ENCODE measurements around the gene BIRC6.
A peak's percentile ranks its signal among the peaks of the same experiment; 100 is the strongest.
"Not testable (repeated sequence)": the region's sequence is repeated elsewhere in the genome, so short reads cannot be mapped to it uniquely, and the experiment has no call there.

The BIRC6 gene

DNA sequence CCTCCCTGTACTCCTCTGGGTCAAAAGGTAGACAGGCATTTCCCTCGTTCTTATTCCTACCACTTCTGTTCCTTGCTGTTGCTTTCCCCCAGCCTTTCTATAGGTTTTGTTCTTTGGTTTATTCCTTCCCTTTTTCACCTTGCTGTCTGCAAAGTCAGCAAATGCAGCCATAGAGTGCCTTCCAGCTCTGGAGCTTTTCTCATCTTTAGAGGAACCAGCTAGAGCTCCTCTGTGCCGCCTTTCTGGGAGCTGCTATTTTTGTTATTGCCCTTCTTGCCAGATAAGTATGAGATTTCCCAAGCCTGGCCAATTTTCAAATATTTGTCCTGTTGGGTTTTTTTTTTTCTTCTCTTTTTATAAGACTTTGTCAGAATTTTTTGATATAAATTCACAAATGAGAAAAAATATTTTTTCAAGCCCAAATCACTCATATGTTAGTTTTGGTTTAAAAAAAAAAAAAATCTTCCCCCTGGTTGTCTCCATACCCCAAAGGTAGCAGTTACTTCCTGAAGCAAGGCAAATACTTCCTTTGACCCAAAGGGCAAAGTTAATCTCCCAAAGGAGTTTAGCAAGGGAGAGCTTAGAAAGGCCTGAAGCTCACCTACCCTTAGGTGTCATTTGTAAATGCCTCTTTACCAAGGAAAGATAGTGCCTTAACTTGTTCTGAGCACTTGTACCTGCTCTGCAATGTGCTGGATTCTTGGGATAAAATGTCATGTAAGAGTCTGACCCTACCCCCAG, 265.9 kb downstream of the BIRC6 start:
- Histone ChIP-seq H3K36me3 (ENCODE audit: control insufficient read depth, insufficient read depth, low read length) (peaks cover 15% of the 10 kb centered on the region), H3K9ac (ENCODE audit: low read length) (no peak overlapping the region), H3K9me3 (ENCODE audit: control insufficient read depth, insufficient read depth, low read depth, low read length) (no peaks in the 10 kb centered on the region), H3K27ac (ENCODE audit: low read depth, low read length) (no peak overlapping the region), H3K4me1 (ENCODE audit: control insufficient read depth, insufficient read depth, low read length) (no peaks in the 10 kb centered on the region), H3K4me3 (ENCODE audit: low read depth, low read length) (no peak overlapping the region), H3K27me3 (ENCODE audit: control insufficient read depth, insufficient read depth, low read length) (no peaks in the 10 kb centered on the region)

DNA sequence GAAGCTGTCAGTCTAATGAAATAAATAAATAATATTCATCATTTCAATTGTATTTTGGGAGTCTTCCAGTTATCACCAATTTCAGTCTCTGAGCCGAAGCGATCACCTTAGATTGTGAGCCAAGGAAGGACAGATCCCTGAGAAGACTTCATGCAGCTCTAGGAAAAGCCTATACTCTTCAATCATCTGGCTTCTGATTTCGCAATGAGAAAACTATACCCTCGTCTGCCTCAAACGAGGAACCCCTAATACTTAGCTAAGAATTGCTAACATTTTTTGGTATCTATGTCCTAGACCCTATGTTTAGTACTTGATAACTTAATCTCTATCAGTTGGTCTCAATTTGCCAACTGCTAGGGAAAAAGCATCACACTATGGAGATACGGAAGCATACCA, 266.5 kb downstream of the BIRC6 start:
- no peaks in the 10 kb centered on the region for H3K4me1 ChIP-seq (ENCODE audit: control insufficient read depth, insufficient read depth, low read length)
- no peaks in the 10 kb centered on the region for H3K9me3 ChIP-seq (ENCODE audit: control insufficient read depth, insufficient read depth, low read depth, low read length)
- H3K27ac ChIP-seq (ENCODE audit: low read depth, low read length), result no peak overlapping the region
- H3K27me3 ChIP-seq (ENCODE audit: control insufficient read depth, insufficient read depth, low read length), result no peaks in the 10 kb centered on the region
- H3K9ac ChIP-seq (ENCODE audit: low read length), result no peak overlapping the region
- H3K4me3 ChIP-seq (ENCODE audit: low read depth, low read length), result no peak overlapping the region
- H3K36me3 ChIP-seq (ENCODE audit: control insufficient read depth, insufficient read depth, low read length), result peaks cover 11% of the 10 kb centered on the region; the same call in 1 of the 2 replicates

GRCh38 chr2:32624812-32625211, 268.0 kb downstream of the BIRC6 start:
- H3K4me3 ChIP-seq (ENCODE audit: low read depth, low read length), result no peak overlapping the region
- H3K27ac ChIP-seq (ENCODE audit: low read depth, low read length), result no peak overlapping the region
- H3K36me3 ChIP-seq (ENCODE audit: control insufficient read depth, insufficient read depth, low read length), result peaks cover 6% of the 10 kb centered on the region; the same call in 1 of the 2 replicates
- no peak overlapping the region for H3K9ac ChIP-seq (ENCODE audit: low read length)
- no peaks in the 10 kb centered on the region for H3K4me1 ChIP-seq (ENCODE audit: control insufficient read depth, insufficient read depth, low read length)
- H3K27me3 ChIP-seq (ENCODE audit: control insufficient read depth, insufficient read depth, low read length), result no peaks in the 10 kb centered on the region
- no peaks in the 10 kb centered on the region for H3K9me3 ChIP-seq (ENCODE audit: control insufficient read depth, insufficient read depth, low read depth, low read length)

DNA sequence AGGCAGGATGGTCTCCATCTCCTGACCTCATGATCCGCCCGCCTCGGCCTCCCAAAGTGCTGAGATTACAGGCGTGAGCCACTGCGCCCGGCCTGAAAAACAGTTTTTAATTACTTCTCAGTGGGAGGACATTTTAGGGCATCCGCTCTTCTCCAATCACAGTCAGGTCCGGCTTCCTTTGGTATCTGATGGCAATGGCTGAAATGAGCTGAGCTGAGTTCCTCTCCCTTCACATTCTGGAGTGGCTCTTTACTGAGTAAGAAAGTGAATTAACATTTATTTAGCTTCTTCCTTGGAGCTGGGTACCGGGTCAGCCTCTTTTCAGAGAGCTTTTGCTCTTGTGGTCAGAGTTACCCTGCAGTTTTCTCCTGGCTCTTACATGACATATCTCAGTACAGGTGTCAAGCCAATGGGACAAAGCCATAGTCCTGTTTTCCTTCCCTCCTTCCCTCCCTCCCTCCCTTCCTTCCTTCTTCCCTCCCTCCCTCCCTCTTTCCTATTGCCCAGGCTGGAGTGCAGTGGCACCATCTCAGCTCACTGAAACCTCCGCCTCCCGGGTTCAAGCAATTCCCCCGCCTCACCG, 269.9 kb downstream of the BIRC6 start:
- no peaks in the 10 kb centered on the region for H3K27me3 ChIP-seq (ENCODE audit: control insufficient read depth, insufficient read depth, low read length)
- no peaks in the 10 kb centered on the region for H3K9me3 ChIP-seq (ENCODE audit: control insufficient read depth, insufficient read depth, low read depth, low read length)
- H3K4me3 ChIP-seq (ENCODE audit: low read depth, low read length), result peak overlapping the region; percentile 82
- H3K27ac ChIP-seq (ENCODE audit: low read depth, low read length), result no peak overlapping the region
- peaks cover 6% of the 10 kb centered on the region; the same call in 1 of the 2 replicates for H3K36me3 ChIP-seq (ENCODE audit: control insufficient read depth, insufficient read depth, low read length)
- no peaks in the 10 kb centered on the region for H3K4me1 ChIP-seq (ENCODE audit: control insufficient read depth, insufficient read depth, low read length)
- no peak overlapping the region for H3K9ac ChIP-seq (ENCODE audit: low read length)

- Histone ChIP-seq H3K9me3 (ENCODE audit: control insufficient read depth, insufficient read depth, low read depth, low read length) (no peaks in the 10 kb centered on the region), H3K27ac (ENCODE audit: low read depth, low read length) (no peak overlapping the region), H3K4me3 (ENCODE audit: low read depth, low read length) (peak overlapping the region; percentile 82), H3K4me1 (ENCODE audit: control insufficient read depth, insufficient read depth, low read length) (no peaks in the 10 kb centered on the region), H3K9ac (ENCODE audit: low read length) (peak overlapping the region; percentile 65), H3K27me3 (ENCODE audit: control insufficient read depth, insufficient read depth, low read length) (no peaks in the 10 kb centered on the region), H3K36me3 (ENCODE audit: control insufficient read depth, insufficient read depth, low read length) (no peaks in the 10 kb centered on the region)
Observed at GRCh38 chr2:32627441-32627813, 270.6 kb downstream of the BIRC6 start.

- Histone ChIP-seq H3K4me1 (ENCODE audit: control insufficient read depth, insufficient read depth, low read length) (no peaks in the 10 kb centered on the region), H3K27ac (ENCODE audit: low read depth, low read length) (no peak within 1 kb of the TSS), H3K36me3 (ENCODE audit: control insufficient read depth, insufficient read depth, low read length) (no peaks in the 10 kb centered on the region; the same call in 1 of the 2 replicates)
Observed at GRCh38 chr2:32627814-32628579, 271.2 kb downstream of the BIRC6 start, which contains the start of gene TTC27. Gene TTC27, plus strand, starts transcription at chr2:32628050. Its CDS starts 243 bp downstream, at chr2:32628293.

GRCh38 chr2:32632089-32632488, 275.3 kb downstream of the BIRC6 start:
- Histone ChIP-seq H3K27ac (ENCODE audit: low read depth, low read length) (no peak overlapping the region), H3K4me1 (ENCODE audit: control insufficient read depth, insufficient read depth, low read length) (no peaks in the 10 kb centered on the region), H3K9me3 (ENCODE audit: control insufficient read depth, insufficient read depth, low read depth, low read length) (no peaks in the 10 kb centered on the region), H3K4me3 (ENCODE audit: low read depth, low read length) (no peak overlapping the region), H3K9ac (ENCODE audit: low read length) (no peak overlapping the region), H3K27me3 (ENCODE audit: control insufficient read depth, insufficient read depth, low read length) (no peaks in the 10 kb centered on the region), H3K36me3 (ENCODE audit: control insufficient read depth, insufficient read depth, low read length) (peaks cover 9% of the 10 kb centered on the region)

More at GRCh38 chr2:32627814-32628579, 271.2 kb downstream of the BIRC6 start, which contains the start of gene TTC27:
- Histone ChIP-seq H3K9me3 (ENCODE audit: control insufficient read depth, insufficient read depth, low read depth, low read length) (no peaks in the 10 kb centered on the region), H3K9ac (ENCODE audit: low read length) (peak within 1 kb of the TSS; percentile 86), H3K4me3 (ENCODE audit: low read depth, low read length) (peak within 1 kb of the TSS; percentile 82), H3K27me3 (ENCODE audit: control insufficient read depth, insufficient read depth, low read length) (no peaks in the 10 kb centered on the region)

DNA sequence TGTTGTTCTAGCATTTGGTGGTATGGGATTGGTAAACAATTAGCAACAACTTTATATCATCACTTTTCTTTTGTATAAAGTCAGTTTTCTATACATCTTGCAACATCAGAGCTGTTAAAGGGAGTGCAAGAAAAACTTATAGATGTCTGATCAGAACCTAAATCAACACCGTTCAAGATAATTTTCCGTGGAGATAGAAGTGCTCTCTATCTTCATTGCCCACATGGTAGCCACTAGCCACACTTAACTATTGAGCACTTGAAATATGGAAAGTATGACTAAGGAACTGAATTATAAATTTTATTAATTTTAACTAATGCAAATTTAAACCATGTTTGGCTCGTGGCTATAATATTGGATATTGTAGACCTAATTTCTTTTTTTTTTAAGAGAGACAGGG, 276.2 kb downstream of the BIRC6 start:
- Histone ChIP-seq H3K9ac (ENCODE audit: low read length) (no peak overlapping the region), H3K9me3 (ENCODE audit: control insufficient read depth, insufficient read depth, low read depth, low read length) (no peaks in the 10 kb centered on the region), H3K27me3 (ENCODE audit: control insufficient read depth, insufficient read depth, low read length) (no peaks in the 10 kb centered on the region), H3K36me3 (ENCODE audit: control insufficient read depth, insufficient read depth, low read length) (peaks cover 13% of the 10 kb centered on the region), H3K4me1 (ENCODE audit: control insufficient read depth, insufficient read depth, low read length) (no peaks in the 10 kb centered on the region), H3K4me3 (ENCODE audit: low read depth, low read length) (no peak overlapping the region), H3K27ac (ENCODE audit: low read depth, low read length) (no peak overlapping the region)

- peaks cover 32% of the 10 kb centered on the region for H3K36me3 ChIP-seq (ENCODE audit: control insufficient read depth, insufficient read depth, low read length)
- not testable (repeated sequence) for H3K27ac ChIP-seq (ENCODE audit: low read depth, low read length); H3K4me3 ChIP-seq (ENCODE audit: low read depth, low read length); H3K27me3 ChIP-seq (ENCODE audit: control insufficient read depth, insufficient read depth, low read length); H3K9me3 ChIP-seq (ENCODE audit: control insufficient read depth, insufficient read depth, low read depth, low read length); H3K4me1 ChIP-seq (ENCODE audit: control insufficient read depth, insufficient read depth, low read length); H3K9ac ChIP-seq (ENCODE audit: low read length)
Observed at GRCh38 chr2:32638548-32638947, 281.7 kb downstream of the BIRC6 start.

DNA sequence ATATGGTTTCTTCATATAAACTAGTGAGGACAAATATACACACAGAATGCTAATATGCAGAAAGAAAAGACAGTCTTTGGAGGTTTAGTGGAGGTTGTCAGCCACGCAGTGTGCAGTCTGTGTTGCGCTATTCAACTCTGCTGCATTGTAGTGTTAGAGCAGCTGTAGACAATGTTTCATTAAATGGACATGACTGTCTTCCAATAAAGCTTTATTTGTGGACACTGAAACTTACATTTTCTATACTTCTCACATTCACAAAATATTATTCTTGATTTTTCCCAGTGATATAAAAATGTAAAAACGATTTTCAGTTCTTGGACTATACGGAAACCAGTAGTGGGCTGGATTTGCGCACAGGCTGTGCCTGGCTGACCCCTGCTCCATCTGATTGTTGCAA, 284.4 kb downstream of the BIRC6 start:
- no peaks in the 10 kb centered on the region for H3K4me1 ChIP-seq (ENCODE audit: control insufficient read depth, insufficient read depth, low read length)
- peaks cover 24% of the 10 kb centered on the region for H3K36me3 ChIP-seq (ENCODE audit: control insufficient read depth, insufficient read depth, low read length)
- no peak overlapping the region for H3K4me3 ChIP-seq (ENCODE audit: low read depth, low read length)
- no peak overlapping the region for H3K27ac ChIP-seq (ENCODE audit: low read depth, low read length)
- H3K27me3 ChIP-seq (ENCODE audit: control insufficient read depth, insufficient read depth, low read length), result no peaks in the 10 kb centered on the region
- no peaks in the 10 kb centered on the region for H3K9me3 ChIP-seq (ENCODE audit: control insufficient read depth, insufficient read depth, low read depth, low read length)
- H3K9ac ChIP-seq (ENCODE audit: low read length), result no peak overlapping the region

DNA sequence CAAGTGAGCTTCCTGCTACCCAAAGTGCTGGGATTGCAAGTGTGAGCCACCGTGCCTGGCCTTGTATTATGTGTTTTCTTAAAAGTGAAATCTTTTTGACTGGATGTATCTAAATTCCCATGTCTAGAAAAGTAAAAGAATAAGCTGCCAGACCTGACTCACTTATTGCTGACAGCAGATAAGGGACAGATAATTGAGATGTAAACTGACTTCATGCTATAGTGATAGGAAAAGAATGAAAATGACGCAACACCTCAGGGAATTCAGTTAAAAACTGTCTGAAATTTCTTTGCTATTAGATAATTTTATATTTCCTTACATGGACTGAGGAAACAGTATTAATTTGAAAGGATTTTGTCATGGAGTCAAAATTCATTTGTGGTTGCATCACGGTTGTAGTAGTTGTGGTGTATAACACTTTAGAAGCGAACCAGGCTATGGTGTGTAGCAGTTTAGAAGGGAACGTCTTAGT, 290.4 kb downstream of the BIRC6 start:
- Histone ChIP-seq H3K4me1 (ENCODE audit: control insufficient read depth, insufficient read depth, low read length) (no peaks in the 10 kb centered on the region), H3K9me3 (ENCODE audit: control insufficient read depth, insufficient read depth, low read depth, low read length) (no peaks in the 10 kb centered on the region), H3K36me3 (ENCODE audit: control insufficient read depth, insufficient read depth, low read length) (peaks cover 13% of the 10 kb centered on the region), H3K27me3 (ENCODE audit: control insufficient read depth, insufficient read depth, low read length) (no peaks in the 10 kb centered on the region), H3K27ac (ENCODE audit: low read depth, low read length) (no peak overlapping the region), H3K9ac (ENCODE audit: low read length) (no peak overlapping the region), H3K4me3 (ENCODE audit: low read depth, low read length) (no peak overlapping the region)
